HCT116 (cell line): ENCODE data around the gene KCTD14. TPM values are rescaled to one million over a fixed set of nuclear protein-coding genes. Genes with fewer than 3 reads are reported as not detected.

ENCODE experiments used
- ATAC-seq: fragments of 200-7000 bp; cut with Tn5 transposase; 2 replicates; pipeline ENCODE4 v1.9.1; 2020; ENCODE audit warnings: mild to moderate bottlenecking, moderate library complexity
- BruUV-seq: library from RNA; stranded (reverse); fragments of 400-500 nt; replicated peaks from 2 replicates; lab custom pipeline; 2021; lab: Mats Ljungman, UMichigan
- CTCF ChIA-PET: fragments of 300-600 bp; sonication (Branson Sonifier 250); formaldehyde crosslinking; loops from one replicate; lab custom pipeline; 2021; ENCODE audit warnings: antibody characterized with exemption; lab: Charles Lee
- POLR2A ChIA-PET: fragments of 300-600, 350-600 bp; sonication (Branson Sonifier 250); formaldehyde crosslinking; loops from one replicate; lab custom pipeline; 2021; ENCODE audit warnings: antibody characterized with exemption; lab: Charles Lee
- RAD21 ChIA-PET, 2 experiments: fragments of 300-600 bp; sonication (Branson Sonifier 250); formaldehyde crosslinking; loops; one replicate each; lab custom pipeline; 2023; ENCODE audit warnings: low total read pairs in 2 of 2; ENCODE audit not compliant: uncharacterized antibody in 2 of 2, unreplicated experiment in 2 of 2, low non-redundant PET in 1 of 2; lab: Charles Lee
- DNase-seq: peaks from one replicate; pipeline ENCODE4 v3.0.0-alpha.2; 2010; ENCODE audit warnings: low read depth, low spot score
- H2AFZ ChIP-seq: fragments of 200-600 bp; shearing (Covaris generic), sonication (generic); 2 replicates; pipeline ENCODE4 v1.6.1; 2017; ENCODE audit warnings: low read depth, mixed run types, mixed read lengths, antibody characterized with exemption, low read length; ENCODE audit not compliant: poor library complexity, severe bottlenecking
- H3K27ac ChIP-seq: 2 replicates; pipeline ENCODE4 v1.5.1; 2012; ENCODE audit warnings: low read depth, low read length
- H3K27me3 ChIP-seq: fragments of 200-600 bp; sonication (generic); 2 replicates; pipeline ENCODE4 v1.6.1; 2016; ENCODE audit warnings: mixed run types, low read length, mixed read lengths; ENCODE audit not compliant: insufficient read depth
- H3K36me3 ChIP-seq, 2 experiments: fragments of 200-500 bp in 1 of 2; fragments of 200-600 bp in 1 of 2; sonication (Bioruptor generic) in 1 of 2; sonication (generic) in 1 of 2; 2 replicates each; pipeline versions ENCODE4 v1.5.1 to v1.6.1; 2014 to 2016; ENCODE audit warnings: low read length in 2 of 2, inconsistent platforms in 1 of 2, mixed read lengths in 1 of 2, mixed run types in 1 of 2; ENCODE audit not compliant: insufficient read depth in 2 of 2, control insufficient read depth in 1 of 2
- H3K4me1 ChIP-seq, 2 experiments: fragments of 200-600 bp in 1 of 2; sonication (generic) in 1 of 2; 2 replicates each; pipeline versions ENCODE4 v1.5.1 to v1.6.1; 2012 to 2017; ENCODE audit warnings: low read length in 2 of 2, inconsistent platforms in 1 of 2, mild to moderate bottlenecking in 1 of 2, mixed read lengths in 1 of 2, mixed run types in 1 of 2, moderate library complexity in 1 of 2; ENCODE audit not compliant: insufficient read depth in 2 of 2, control insufficient read depth in 1 of 2
- H3K4me2 ChIP-seq: fragments of 200-600 bp; sonication (generic); 2 replicates; pipeline ENCODE4 v1.6.1; 2017; ENCODE audit warnings: mixed run types, low read length, mixed read lengths
- H3K4me3 ChIP-seq, 2 experiments: fragments of 200-600 bp in 1 of 2; sonication (generic) in 1 of 2; replicated peaks in 1 of 2; 2 replicates each; pipeline ENCODE4 v1.5.1; 2011 to 2016; ENCODE audit warnings: low read length in 2 of 2, control low read depth in 1 of 2, low read depth in 1 of 2, mild to moderate bottlenecking in 1 of 2, mixed read lengths in 1 of 2, mixed run types in 1 of 2
- H3K79me2 ChIP-seq: fragments of 200-600 bp; sonication (generic); 2 replicates; pipeline ENCODE4 v1.6.1; 2017; ENCODE audit warnings: mild to moderate bottlenecking, mixed run types, low read length, moderate library complexity, mixed read lengths; ENCODE audit not compliant: insufficient read depth
- H3K9ac ChIP-seq: fragments of 200-600 bp; sonication (generic); 2 replicates; pipeline ENCODE4 v1.6.1; 2016; ENCODE audit warnings: low read length, mixed read lengths
- H3K9me2 ChIP-seq: fragments of 200-600 bp; sonication (generic), shearing (Covaris generic); 2 replicates; pipeline ENCODE4 v1.6.1; 2017; ENCODE audit warnings: mixed run types, mild to moderate bottlenecking, moderate library complexity; ENCODE audit not compliant: insufficient read depth
- H3K9me3 ChIP-seq, 2 experiments: fragments of 200-500 bp in 1 of 2; fragments of 200-600 bp in 1 of 2; sonication (Bioruptor generic) in 1 of 2; sonication (generic) in 1 of 2; 2 replicates each; pipeline ENCODE4 v1.6.1; 2014 to 2017; ENCODE audit warnings: low read length in 2 of 2, mixed read lengths in 2 of 2, inconsistent platforms in 1 of 2, low read depth in 1 of 2, mild to moderate bottlenecking in 1 of 2, mixed run types in 1 of 2, moderate library complexity in 1 of 2; ENCODE audit not compliant: control insufficient read depth in 1 of 2, insufficient read depth in 1 of 2
- H4K20me1 ChIP-seq: fragments of 200-600 bp; sonication (generic), shearing (Covaris generic); 2 replicates; pipeline ENCODE4 v1.6.1; 2017; ENCODE audit warnings: mixed run types, mild to moderate bottlenecking, moderate library complexity; ENCODE audit not compliant: insufficient read depth
- CBX3 ChIP-seq: IDR thresholded peaks from 2 replicates; pipeline ENCODE4 v1.6.1; 2012; ENCODE audit warnings: low read depth
- EGR1 ChIP-seq: IDR thresholded peaks from 2 replicates; pipeline ENCODE4 v1.6.1; 2012; ENCODE audit warnings: low read depth
- ELF1 ChIP-seq: IDR thresholded peaks from 2 replicates; pipeline ENCODE4 v1.6.1; 2012; ENCODE audit warnings: low read depth, borderline replicate concordance
- EZH2phosphoT487 ChIP-seq: fragments of 200-600 bp; IDR thresholded peaks from 2 replicates; pipeline ENCODE4 v1.6.1; 2018; ENCODE audit warnings: antibody characterized with exemption, borderline replicate concordance
- FOSL1 ChIP-seq: IDR thresholded peaks from 2 replicates; pipeline ENCODE4 v1.6.1; 2012; ENCODE audit warnings: low read depth
- JUND ChIP-seq: IDR thresholded peaks from 2 replicates; pipeline ENCODE4 v1.6.1; 2012
- POLR2A ChIP-seq: IDR thresholded peaks from 2 replicates; pipeline ENCODE4 v1.7.0; 2011; ENCODE audit warnings: borderline replicate concordance; ENCODE audit not compliant: insufficient read depth, insufficient read length; ENCODE audit errors: extremely low read depth
- POLR2AphosphoS5 ChIP-seq: IDR thresholded peaks from 2 replicates; pipeline ENCODE4 v1.6.1; 2011; ENCODE audit warnings: mild to moderate bottlenecking, low read depth, low read length, moderate library complexity
- RAD21 ChIP-seq: IDR thresholded peaks from 2 replicates; pipeline ENCODE4 v1.6.1; 2012; ENCODE audit warnings: low read depth, mild to moderate bottlenecking
- SIN3A ChIP-seq: IDR thresholded peaks from 2 replicates; pipeline ENCODE4 v1.6.1; 2012; ENCODE audit warnings: low read depth
- SP1 ChIP-seq: IDR thresholded peaks from 2 replicates; pipeline ENCODE4 v1.6.1; 2012; ENCODE audit warnings: low read depth
- YY1 ChIP-seq: IDR thresholded peaks from 2 replicates; pipeline ENCODE4 v1.6.1; 2011; ENCODE audit warnings: low read length, low read depth, moderate library complexity, mild to moderate bottlenecking; ENCODE audit not compliant: insufficient replicate concordance; ENCODE audit errors: extremely low read depth
- ZNF274 ChIP-seq: fragments of 200-500 bp; sonication (Bioruptor generic); IDR thresholded peaks from 2 replicates; pipeline ENCODE4 v1.6.1; 2014; ENCODE audit warnings: mild to moderate bottlenecking, low read depth, low read length, inconsistent platforms
- intact Hi-C: fragments of 100-400 bp; cut with micrococcal nuclease; formaldehyde crosslinking; loops from 2 replicates; pipeline ENCODE4 v1.10.0; 2022
- total RNA-seq: library from RNA; stranded (reverse); gene quantifications from one replicate; pipeline ENCODE4 v1.2.1, GENCODE V29; 2021; ENCODE audit not compliant: unreplicated experiment
- TF ChIP-seq, protein P1 (sequence below): IDR thresholded peaks from 2 replicates; pipeline ENCODE4 v1.6.1; 2011; ENCODE audit warnings: mild to moderate bottlenecking, low read length, moderate library complexity; ENCODE audit not compliant: insufficient replicate concordance; ENCODE audit errors: extremely low read depth
- TF ChIP-seq, protein P2 (sequence below): IDR thresholded peaks from 2 replicates; pipeline ENCODE4 v1.6.1; 2012
- TF ChIP-seq, protein P3 (sequence below): IDR thresholded peaks from 2 replicates; pipeline ENCODE4 v1.6.1; 2012
- TF ChIP-seq, protein P4 (sequence below), 3 experiments: fragments of 200-600 bp in 1 of 3; sonication (generic) in 1 of 3; IDR thresholded peaks in 2 of 3; conservative IDR thresholded peaks in 1 of 3; 2 replicates each; pipeline ENCODE4 v1.5.1; 2012 to 2017; ENCODE audit warnings: low read depth in 2 of 3, low read length in 2 of 3, antibody characterized with exemption in 1 of 3, borderline replicate concordance in 1 of 3, control low read depth in 1 of 3, mild to moderate bottlenecking in 1 of 3, mixed read lengths in 1 of 3, mixed run types in 1 of 3, moderate library complexity in 1 of 3; ENCODE audit not compliant: insufficient read depth in 1 of 3

Gene KCTD14
- total RNA-seq, 1 experiment from 2014 or later: 15.2 TPM

DNA sequence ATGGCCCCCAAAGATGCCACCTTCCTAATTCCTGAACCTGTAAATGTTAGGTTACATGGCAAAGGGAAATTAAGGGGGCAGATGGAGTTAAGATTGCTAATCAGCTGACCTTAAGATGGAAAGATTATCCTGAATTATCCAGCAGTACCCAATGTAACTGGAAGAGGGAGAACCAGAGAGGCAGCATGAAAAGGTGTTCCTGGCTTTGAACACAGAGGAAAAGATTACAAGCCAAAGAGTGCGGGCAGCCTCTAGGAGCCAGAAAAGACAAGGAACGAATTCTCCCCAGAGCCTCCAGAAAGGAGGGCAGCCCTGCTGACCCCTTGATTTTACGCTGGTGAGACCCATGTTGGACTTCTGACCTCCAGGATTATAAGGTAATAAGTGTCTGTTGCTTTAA, 25.5 kb upstream of the KCTD14 start:
- no peaks in the 10 kb centered on the region for H3K36me3 ChIP-seq
- H3K9ac ChIP-seq: no peak overlapping the region
- no TSS peak for BruUV-seq
- no peak overlapping the region for H3K4me2 ChIP-seq
- H3K27ac ChIP-seq: no peak overlapping the region
- H3K27me3 ChIP-seq: no peaks in the 10 kb centered on the region
- CTCF ChIA-PET: no interaction called here
- H3K9me3 ChIP-seq: no peaks in the 10 kb centered on the region
- H2AFZ ChIP-seq: no peak overlapping the region
- ATAC-seq (no peak), DNase-seq (no peak)
- intact Hi-C loops: loop anchor here (5.0 kb wide), 1 partner anchor 226 kb away; the partner anchor contains the start of genes AAMDC and RSF1
- H3K4me3 ChIP-seq: no peak overlapping the region
- H4K20me1 ChIP-seq: no peaks in the 10 kb centered on the region
- no peaks in the 10 kb centered on the region for H3K9me2 ChIP-seq
- peaks cover 8 to 20% of the 10 kb centered on the region in 2 experiments for H3K4me1 ChIP-seq
- no peaks in the 10 kb centered on the region for H3K79me2 ChIP-seq
- RAD21 ChIA-PET: no interaction called here
- TF ChIP-seq CBX3 (no peak), ZNF274 (no peak), ELF1 (no peak)
- TF ChIP-seq, protein P1, sequence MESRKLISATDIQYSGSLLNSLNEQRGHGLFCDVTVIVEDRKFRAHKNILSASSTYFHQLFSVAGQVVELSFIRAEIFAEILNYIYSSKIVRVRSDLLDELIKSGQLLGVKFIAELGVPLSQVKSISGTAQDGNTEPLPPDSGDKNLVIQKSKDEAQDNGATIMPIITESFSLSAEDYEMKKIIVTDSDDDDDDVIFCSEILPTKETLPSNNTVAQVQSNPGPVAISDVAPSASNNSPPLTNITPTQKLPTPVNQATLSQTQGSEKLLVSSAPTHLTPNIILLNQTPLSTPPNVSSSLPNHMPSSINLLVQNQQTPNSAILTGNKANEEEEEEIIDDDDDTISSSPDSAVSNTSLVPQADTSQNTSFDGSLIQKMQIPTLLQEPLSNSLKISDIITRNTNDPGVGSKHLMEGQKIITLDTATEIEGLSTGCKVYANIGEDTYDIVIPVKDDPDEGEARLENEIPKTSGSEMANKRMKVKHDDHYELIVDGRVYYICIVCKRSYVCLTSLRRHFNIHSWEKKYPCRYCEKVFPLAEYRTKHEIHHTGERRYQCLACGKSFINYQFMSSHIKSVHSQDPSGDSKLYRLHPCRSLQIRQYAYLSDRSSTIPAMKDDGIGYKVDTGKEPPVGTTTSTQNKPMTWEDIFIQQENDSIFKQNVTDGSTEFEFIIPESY: no peak
- POLR2A ChIA-PET: interaction anchor here (0.7 kb wide), 1 partner anchor 1618 kb away, joined by 5 read pairs; no protein-coding TSS in a partner anchor

DNA sequence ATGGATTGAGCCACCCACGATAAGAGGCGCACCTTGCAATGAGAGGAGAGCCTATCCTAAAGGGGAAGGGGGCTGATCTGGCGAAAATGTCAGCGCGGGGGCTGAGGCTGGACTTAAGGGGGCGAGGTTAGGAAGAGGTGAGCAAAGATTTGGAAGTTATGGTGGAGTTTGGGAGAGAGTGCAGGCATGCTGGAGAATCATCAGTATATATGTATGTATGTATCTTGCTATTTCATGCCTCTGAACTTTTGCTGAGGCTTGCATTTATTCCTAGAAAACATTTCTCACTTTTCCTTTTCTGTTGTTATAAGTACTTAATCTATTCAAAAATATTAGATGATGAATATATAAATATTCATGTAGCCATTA, 23.4 kb upstream of the KCTD14 start:
- Histone ChIP-seq H3K4me1 (peaks cover 5 to 21% of the 10 kb centered on the region in 2 experiments), H3K79me2 (no peaks in the 10 kb centered on the region), H3K27ac (no peak overlapping the region), H3K9me2 (no peaks in the 10 kb centered on the region), H3K27me3 (no peaks in the 10 kb centered on the region), H2AFZ (peak overlapping the region; percentile 99), H3K36me3 (no peaks in the 10 kb centered on the region), H4K20me1 (no peaks in the 10 kb centered on the region), H3K4me3 (no peak overlapping the region), H3K9me3 (no peaks in the 10 kb centered on the region), H3K9ac (no peak overlapping the region), H3K4me2 (peak overlapping the region; percentile 68)
- ChIA-PET RAD21 (no interaction called here), POLR2A (no interaction called here), CTCF (interaction anchor here (0.7 to 2.6 kb wide), 7 partner anchors 12 to 270 kb away, joined by 3 to 10 read pairs (median 5); partner anchors contain the start of genes ALG8 and INTS4)
- ATAC-seq (peak; percentile 62), DNase-seq (no peak)
- no TSS peak for BruUV-seq
- intact Hi-C loops: loop anchor here (2.0 to 5.0 kb wide), 2 partner anchors 224 to 270 kb away; partner anchors contain the start of genes AAMDC and RSF1
- TF ChIP-seq YY1 (no peak), EGR1 (no peak), POLR2AphosphoS5 (no peak), RAD21 (no peak), CBX3 (no peak), POLR2A (no peak), EZH2phosphoT487 (no peak), SIN3A (no peak), FOSL1 (no peak), SP1 (no peak), ZNF274 (no peak), ELF1 (no peak), JUND (no peak)
- TF ChIP-seq, protein P2, sequence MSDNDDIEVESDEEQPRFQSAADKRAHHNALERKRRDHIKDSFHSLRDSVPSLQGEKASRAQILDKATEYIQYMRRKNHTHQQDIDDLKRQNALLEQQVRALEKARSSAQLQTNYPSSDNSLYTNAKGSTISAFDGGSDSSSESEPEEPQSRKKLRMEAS: no peak
- TF ChIP-seq, protein P3, sequence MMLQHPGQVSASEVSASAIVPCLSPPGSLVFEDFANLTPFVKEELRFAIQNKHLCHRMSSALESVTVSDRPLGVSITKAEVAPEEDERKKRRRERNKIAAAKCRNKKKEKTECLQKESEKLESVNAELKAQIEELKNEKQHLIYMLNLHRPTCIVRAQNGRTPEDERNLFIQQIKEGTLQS: no peak
- TF ChIP-seq, protein P4, sequence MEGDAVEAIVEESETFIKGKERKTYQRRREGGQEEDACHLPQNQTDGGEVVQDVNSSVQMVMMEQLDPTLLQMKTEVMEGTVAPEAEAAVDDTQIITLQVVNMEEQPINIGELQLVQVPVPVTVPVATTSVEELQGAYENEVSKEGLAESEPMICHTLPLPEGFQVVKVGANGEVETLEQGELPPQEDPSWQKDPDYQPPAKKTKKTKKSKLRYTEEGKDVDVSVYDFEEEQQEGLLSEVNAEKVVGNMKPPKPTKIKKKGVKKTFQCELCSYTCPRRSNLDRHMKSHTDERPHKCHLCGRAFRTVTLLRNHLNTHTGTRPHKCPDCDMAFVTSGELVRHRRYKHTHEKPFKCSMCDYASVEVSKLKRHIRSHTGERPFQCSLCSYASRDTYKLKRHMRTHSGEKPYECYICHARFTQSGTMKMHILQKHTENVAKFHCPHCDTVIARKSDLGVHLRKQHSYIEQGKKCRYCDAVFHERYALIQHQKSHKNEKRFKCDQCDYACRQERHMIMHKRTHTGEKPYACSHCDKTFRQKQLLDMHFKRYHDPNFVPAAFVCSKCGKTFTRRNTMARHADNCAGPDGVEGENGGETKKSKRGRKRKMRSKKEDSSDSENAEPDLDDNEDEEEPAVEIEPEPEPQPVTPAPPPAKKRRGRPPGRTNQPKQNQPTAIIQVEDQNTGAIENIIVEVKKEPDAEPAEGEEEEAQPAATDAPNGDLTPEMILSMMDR (IDR thresholded peaks at IDR 0.05 in 2 of 3, conservative IDR thresholded peaks at IDR 0.05 in 1 of 3; ENCODE audit: borderline replicate concordance in 1 of 3, insufficient read depth in 1 of 3, low read depth in 2 of 3, low read length in 2 of 3): no peak
